HCT116 (cell line): Measurements from ENCODE around the gene TH. TPM values are rescaled to one million over a fixed set of nuclear protein-coding genes. Genes with fewer than 3 reads are reported as not detected.

Source experiments
- ATAC-seq: fragments of 200-7000 bp; cut with Tn5 transposase; 2 replicates; pipeline ENCODE4 v1.9.1; 2020; ENCODE audit warnings: mild to moderate bottlenecking, moderate library complexity
- BruUV-seq: library from RNA; stranded (reverse); fragments of 400-500 nt; replicated peaks from 2 replicates; lab custom pipeline; 2021; lab: Mats Ljungman, UMichigan
- CTCF ChIA-PET: fragments of 300-600 bp; sonication (Branson Sonifier 250); formaldehyde crosslinking; loops from one replicate; lab custom pipeline; 2021; ENCODE audit warnings: antibody characterized with exemption; lab: Charles Lee
- POLR2A ChIA-PET: fragments of 300-600, 350-600 bp; sonication (Branson Sonifier 250); formaldehyde crosslinking; loops from one replicate; lab custom pipeline; 2021; ENCODE audit warnings: antibody characterized with exemption; lab: Charles Lee
- RAD21 ChIA-PET, 2 experiments: fragments of 300-600 bp; sonication (Branson Sonifier 250); formaldehyde crosslinking; loops; one replicate each; lab custom pipeline; 2023; ENCODE audit warnings: low total read pairs in 2 of 2; ENCODE audit not compliant: uncharacterized antibody in 2 of 2, unreplicated experiment in 2 of 2, low non-redundant PET in 1 of 2; lab: Charles Lee
- DNase-seq: peaks from one replicate; pipeline ENCODE4 v3.0.0-alpha.2; 2010; ENCODE audit warnings: low read depth, low spot score
- H2AFZ ChIP-seq: fragments of 200-600 bp; shearing (Covaris generic), sonication (generic); 2 replicates; pipeline ENCODE4 v1.6.1; 2017; ENCODE audit warnings: low read depth, mixed run types, mixed read lengths, antibody characterized with exemption, low read length; ENCODE audit not compliant: poor library complexity, severe bottlenecking
- H3K27ac ChIP-seq: 2 replicates; pipeline ENCODE4 v1.5.1; 2012; ENCODE audit warnings: low read depth, low read length
- H3K27me3 ChIP-seq: fragments of 200-600 bp; sonication (generic); 2 replicates; pipeline ENCODE4 v1.6.1; 2016; ENCODE audit warnings: mixed run types, low read length, mixed read lengths; ENCODE audit not compliant: insufficient read depth
- H3K36me3 ChIP-seq, 2 experiments: fragments of 200-500 bp in 1 of 2; fragments of 200-600 bp in 1 of 2; sonication (Bioruptor generic) in 1 of 2; sonication (generic) in 1 of 2; 2 replicates each; pipeline versions ENCODE4 v1.5.1 to v1.6.1; 2014 to 2016; ENCODE audit warnings: low read length in 2 of 2, inconsistent platforms in 1 of 2, mixed read lengths in 1 of 2, mixed run types in 1 of 2; ENCODE audit not compliant: insufficient read depth in 2 of 2, control insufficient read depth in 1 of 2
- H3K4me1 ChIP-seq, 2 experiments: fragments of 200-600 bp in 1 of 2; sonication (generic) in 1 of 2; 2 replicates each; pipeline versions ENCODE4 v1.5.1 to v1.6.1; 2012 to 2017; ENCODE audit warnings: low read length in 2 of 2, inconsistent platforms in 1 of 2, mild to moderate bottlenecking in 1 of 2, mixed read lengths in 1 of 2, mixed run types in 1 of 2, moderate library complexity in 1 of 2; ENCODE audit not compliant: insufficient read depth in 2 of 2, control insufficient read depth in 1 of 2
- H3K4me2 ChIP-seq: fragments of 200-600 bp; sonication (generic); 2 replicates; pipeline ENCODE4 v1.6.1; 2017; ENCODE audit warnings: mixed run types, low read length, mixed read lengths
- H3K4me3 ChIP-seq, 2 experiments: fragments of 200-600 bp in 1 of 2; sonication (generic) in 1 of 2; replicated peaks in 1 of 2; 2 replicates each; pipeline ENCODE4 v1.5.1; 2011 to 2016; ENCODE audit warnings: low read length in 2 of 2, control low read depth in 1 of 2, low read depth in 1 of 2, mild to moderate bottlenecking in 1 of 2, mixed read lengths in 1 of 2, mixed run types in 1 of 2
- H3K79me2 ChIP-seq: fragments of 200-600 bp; sonication (generic); 2 replicates; pipeline ENCODE4 v1.6.1; 2017; ENCODE audit warnings: mild to moderate bottlenecking, mixed run types, low read length, moderate library complexity, mixed read lengths; ENCODE audit not compliant: insufficient read depth
- H3K9ac ChIP-seq: fragments of 200-600 bp; sonication (generic); 2 replicates; pipeline ENCODE4 v1.6.1; 2016; ENCODE audit warnings: low read length, mixed read lengths
- H3K9me2 ChIP-seq: fragments of 200-600 bp; sonication (generic), shearing (Covaris generic); 2 replicates; pipeline ENCODE4 v1.6.1; 2017; ENCODE audit warnings: mixed run types, mild to moderate bottlenecking, moderate library complexity; ENCODE audit not compliant: insufficient read depth
- H3K9me3 ChIP-seq, 2 experiments: fragments of 200-500 bp in 1 of 2; fragments of 200-600 bp in 1 of 2; sonication (Bioruptor generic) in 1 of 2; sonication (generic) in 1 of 2; 2 replicates each; pipeline ENCODE4 v1.6.1; 2014 to 2017; ENCODE audit warnings: low read length in 2 of 2, mixed read lengths in 2 of 2, inconsistent platforms in 1 of 2, low read depth in 1 of 2, mild to moderate bottlenecking in 1 of 2, mixed run types in 1 of 2, moderate library complexity in 1 of 2; ENCODE audit not compliant: control insufficient read depth in 1 of 2, insufficient read depth in 1 of 2
- H4K20me1 ChIP-seq: fragments of 200-600 bp; sonication (generic), shearing (Covaris generic); 2 replicates; pipeline ENCODE4 v1.6.1; 2017; ENCODE audit warnings: mixed run types, mild to moderate bottlenecking, moderate library complexity; ENCODE audit not compliant: insufficient read depth
- CBX3 ChIP-seq: IDR thresholded peaks from 2 replicates; pipeline ENCODE4 v1.6.1; 2012; ENCODE audit warnings: low read depth
- CTCF ChIP-seq, 3 experiments: fragments of 200-600 bp in 1 of 3; sonication (generic) in 1 of 3; IDR thresholded peaks in 2 of 3; conservative IDR thresholded peaks in 1 of 3; 2 replicates each; pipeline ENCODE4 v1.5.1; 2012 to 2017; ENCODE audit warnings: low read depth in 2 of 3, low read length in 2 of 3, antibody characterized with exemption in 1 of 3, borderline replicate concordance in 1 of 3, control low read depth in 1 of 3, mild to moderate bottlenecking in 1 of 3, mixed read lengths in 1 of 3, mixed run types in 1 of 3, moderate library complexity in 1 of 3; ENCODE audit not compliant: insufficient read depth in 1 of 3
- EGR1 ChIP-seq: IDR thresholded peaks from 2 replicates; pipeline ENCODE4 v1.6.1; 2012; ENCODE audit warnings: low read depth
- EZH2 ChIP-seq: fragments of 200-600 bp; sonication (generic); IDR thresholded peaks from 2 replicates; pipeline ENCODE4 v1.6.1; 2017; ENCODE audit warnings: antibody characterized with exemption, mixed run types
- FOSL1 ChIP-seq: IDR thresholded peaks from 2 replicates; pipeline ENCODE4 v1.6.1; 2012; ENCODE audit warnings: low read depth
- JUND ChIP-seq: IDR thresholded peaks from 2 replicates; pipeline ENCODE4 v1.6.1; 2012
- POLR2A ChIP-seq: IDR thresholded peaks from 2 replicates; pipeline ENCODE4 v1.7.0; 2011; ENCODE audit warnings: borderline replicate concordance; ENCODE audit not compliant: insufficient read depth, insufficient read length; ENCODE audit errors: extremely low read depth
- POLR2AphosphoS5 ChIP-seq: IDR thresholded peaks from 2 replicates; pipeline ENCODE4 v1.6.1; 2011; ENCODE audit warnings: mild to moderate bottlenecking, low read depth, low read length, moderate library complexity
- RAD21 ChIP-seq: IDR thresholded peaks from 2 replicates; pipeline ENCODE4 v1.6.1; 2012; ENCODE audit warnings: low read depth, mild to moderate bottlenecking
- SIN3A ChIP-seq: IDR thresholded peaks from 2 replicates; pipeline ENCODE4 v1.6.1; 2012; ENCODE audit warnings: low read depth
- SP1 ChIP-seq: IDR thresholded peaks from 2 replicates; pipeline ENCODE4 v1.6.1; 2012; ENCODE audit warnings: low read depth
- SRF ChIP-seq: IDR thresholded peaks from 2 replicates; pipeline ENCODE4 v1.6.1; 2012; ENCODE audit warnings: low read depth
- YY1 ChIP-seq: IDR thresholded peaks from 2 replicates; pipeline ENCODE4 v1.6.1; 2011; ENCODE audit warnings: low read length, low read depth, moderate library complexity, mild to moderate bottlenecking; ENCODE audit not compliant: insufficient replicate concordance; ENCODE audit errors: extremely low read depth
- ZNF274 ChIP-seq: fragments of 200-500 bp; sonication (Bioruptor generic); IDR thresholded peaks from 2 replicates; pipeline ENCODE4 v1.6.1; 2014; ENCODE audit warnings: mild to moderate bottlenecking, low read depth, low read length, inconsistent platforms
- intact Hi-C: fragments of 100-400 bp; cut with micrococcal nuclease; formaldehyde crosslinking; loops from 2 replicates; pipeline ENCODE4 v1.10.0; 2022
- total RNA-seq: library from RNA; stranded (reverse); gene quantifications from one replicate; pipeline ENCODE4 v1.2.1, GENCODE V29; 2021; ENCODE audit not compliant: unreplicated experiment

The TH gene
- total RNA-seq, 1 experiment from 2014 or later, result not detected

- BruUV-seq, result no TSS peak
- Histone ChIP-seq H3K4me3 (no peak overlapping the region), H3K4me1 (peaks cover 16 to 25% of the 10 kb centered on the region in 2 experiments), H3K9me3 (no peaks in the 10 kb centered on the region), H3K4me2 (no peak overlapping the region), H4K20me1 (no peaks in the 10 kb centered on the region), H3K9ac (no peak overlapping the region), H3K27me3 (no peaks in the 10 kb centered on the region), H2AFZ (no peak overlapping the region), H3K36me3 (no peaks in the 10 kb centered on the region), H3K9me2 (no peaks in the 10 kb centered on the region), H3K27ac (no peak overlapping the region), H3K79me2 (no peaks in the 10 kb centered on the region)
- ChIA-PET POLR2A (no interaction called here), CTCF (interaction anchor here (1.0 to 3.7 kb wide), 2 partner anchors 98 to 220 kb away, joined by 3 to 24 read pairs; no protein-coding TSS in a partner anchor), RAD21 (no interaction called here)
- no peak for TF ChIP-seq ZNF274
- TF ChIP-seq JUND, result no peak
- no peak for TF ChIP-seq RAD21
- TF ChIP-seq SRF, result no peak
- no peak for TF ChIP-seq EGR1
- TF ChIP-seq FOSL1, result no peak
- no peak for TF ChIP-seq SP1
- TF ChIP-seq EZH2, result no peak
- TF ChIP-seq CBX3, result no peak
- TF ChIP-seq SIN3A, result no peak
- TF ChIP-seq POLR2AphosphoS5, result no peak
- no peak for TF ChIP-seq CTCF (IDR thresholded peaks at IDR 0.05 in 2 of 3, conservative IDR thresholded peaks at IDR 0.05 in 1 of 3; ENCODE audit: borderline replicate concordance in 1 of 3, insufficient read depth in 1 of 3, low read depth in 2 of 3, low read length in 2 of 3)
- TF ChIP-seq POLR2A, result no peak
- no peak for TF ChIP-seq YY1
- ATAC-seq (no peak), DNase-seq (no peak)
- intact Hi-C loops, result no loop called here
These were observed 28.9 kb upstream of the TH start for GRCh38 chr11:2200536-2200935.
